KBM-7 (cell line): Measurements from ENCODE around the gene CRISPLD2.

ENCODE experiments used
- DNase-seq: peaks from one replicate; pipeline ENCODE4 v3.0.0-alpha.2; 2015
- in situ Hi-C: fragments of 300-500 bp; cut with MboI; formaldehyde crosslinking; loops from 2 replicates; pipeline ENCODE4 v1.14.3; 2020; ENCODE audit warnings: low sequenced_read_pairs, low pct_unique_long_range_greater_than_20kb, mixed read lengths

Gene CRISPLD2

DNA sequence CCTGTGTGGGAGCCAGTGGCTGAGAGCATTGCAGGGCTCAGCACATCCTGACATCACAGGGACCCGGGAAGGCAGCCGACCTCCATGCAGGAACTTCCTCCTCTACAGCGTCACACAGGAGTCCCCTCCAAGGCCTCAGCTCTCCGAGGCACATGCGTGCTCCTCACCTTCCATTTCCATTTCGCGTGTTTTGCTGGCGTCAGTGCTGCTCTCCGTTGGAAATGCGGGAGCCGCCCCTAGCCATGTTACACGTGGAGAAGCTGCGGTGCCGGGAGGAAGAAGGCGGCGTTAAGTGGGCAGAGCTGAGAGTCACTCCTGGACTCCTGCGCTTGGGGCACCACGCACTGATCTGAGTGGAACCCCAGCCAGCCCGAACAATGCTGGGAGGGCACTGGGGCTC lies 25.2 kb upstream of the CRISPLD2 start:
- DNase-seq, result no peak
- in situ Hi-C loops, result no loop called here

DNA sequence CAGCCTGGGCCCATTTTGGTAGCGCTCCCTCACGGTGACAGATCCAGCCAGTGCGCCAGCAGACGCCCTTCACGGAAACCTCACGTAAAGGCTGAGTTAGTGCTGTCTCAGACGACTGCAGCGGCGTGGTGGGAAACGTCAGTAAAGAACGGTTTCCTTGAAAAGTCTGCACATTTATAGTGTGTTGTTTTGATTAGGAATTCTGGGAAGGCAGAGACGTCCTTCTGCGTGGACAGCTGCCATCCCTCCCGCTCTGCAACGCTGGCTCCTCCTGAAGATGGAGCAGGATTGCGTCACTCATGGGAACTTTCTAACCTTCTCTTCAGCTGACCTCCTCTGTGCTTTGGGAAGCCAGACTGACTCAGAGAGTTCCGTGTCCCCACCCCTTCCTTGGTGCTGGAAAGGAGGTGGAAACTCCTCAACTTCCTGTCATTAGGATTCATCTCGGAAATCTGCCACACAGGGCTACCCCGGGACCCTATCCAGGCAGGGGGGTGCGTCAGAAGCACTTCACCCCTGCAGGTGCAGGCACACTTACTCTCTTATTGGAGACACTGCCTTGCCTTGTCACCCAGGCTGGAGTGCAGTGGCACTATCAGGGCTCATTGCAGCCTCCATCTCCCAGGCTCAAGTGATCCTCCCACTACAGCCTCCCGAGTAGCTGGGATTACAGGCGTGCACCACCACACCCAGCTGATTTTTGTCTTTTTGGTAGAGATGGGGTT lies 24.3 kb upstream of the CRISPLD2 start:
- no peak for DNase-seq
- in situ Hi-C loops, result no loop called here

GRCh38 chr16:84800158-84800978 lies 19.4 kb upstream of the CRISPLD2 start:
- in situ Hi-C loops, result no loop called here
- DNase-seq, result peak; percentile 12

DNA sequence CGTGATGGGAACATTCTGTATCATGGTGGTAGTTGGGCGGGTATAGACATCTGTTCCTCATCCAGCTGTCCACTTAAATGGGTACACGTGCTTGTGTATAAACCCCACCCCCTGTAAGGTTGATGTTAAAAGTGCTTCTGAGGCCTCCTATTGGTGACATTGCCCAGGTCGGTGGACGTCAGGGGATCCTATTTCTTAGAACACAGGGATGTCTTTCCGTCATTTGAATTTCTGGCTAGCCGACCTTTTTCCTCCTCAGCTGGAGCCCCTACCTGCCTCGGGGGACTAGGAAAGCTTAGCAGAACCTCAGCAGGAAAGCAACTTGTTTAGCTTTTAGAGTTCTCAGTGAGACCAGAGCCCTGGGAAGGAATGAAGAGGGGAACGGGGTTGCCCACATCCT lies 16.6 kb upstream of the CRISPLD2 start:
- DNase-seq, result no peak
- in situ Hi-C loops, result no loop called here

DNA sequence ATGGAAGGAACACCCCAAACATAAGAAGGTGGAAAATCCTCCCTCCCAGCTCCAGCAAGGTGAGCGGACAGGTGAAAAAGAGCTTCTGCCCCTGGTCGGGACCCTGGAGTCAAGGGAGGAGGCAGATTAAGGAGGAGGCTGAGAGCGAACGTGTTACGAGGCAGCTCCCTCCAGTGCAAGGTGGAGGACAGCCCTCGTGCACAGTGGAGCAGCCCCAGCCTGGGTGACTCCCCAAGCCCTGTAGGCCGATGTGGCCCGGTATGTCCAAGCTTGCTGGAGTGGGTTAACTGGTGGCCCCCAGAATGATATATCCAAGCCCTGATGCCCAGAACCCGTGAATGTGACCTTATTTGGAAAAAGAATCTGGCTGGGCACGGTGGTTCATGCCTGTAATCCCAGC lies 15.5 kb upstream of the CRISPLD2 start:
- DNase-seq, result no peak
- in situ Hi-C loops, result no loop called here

DNA sequence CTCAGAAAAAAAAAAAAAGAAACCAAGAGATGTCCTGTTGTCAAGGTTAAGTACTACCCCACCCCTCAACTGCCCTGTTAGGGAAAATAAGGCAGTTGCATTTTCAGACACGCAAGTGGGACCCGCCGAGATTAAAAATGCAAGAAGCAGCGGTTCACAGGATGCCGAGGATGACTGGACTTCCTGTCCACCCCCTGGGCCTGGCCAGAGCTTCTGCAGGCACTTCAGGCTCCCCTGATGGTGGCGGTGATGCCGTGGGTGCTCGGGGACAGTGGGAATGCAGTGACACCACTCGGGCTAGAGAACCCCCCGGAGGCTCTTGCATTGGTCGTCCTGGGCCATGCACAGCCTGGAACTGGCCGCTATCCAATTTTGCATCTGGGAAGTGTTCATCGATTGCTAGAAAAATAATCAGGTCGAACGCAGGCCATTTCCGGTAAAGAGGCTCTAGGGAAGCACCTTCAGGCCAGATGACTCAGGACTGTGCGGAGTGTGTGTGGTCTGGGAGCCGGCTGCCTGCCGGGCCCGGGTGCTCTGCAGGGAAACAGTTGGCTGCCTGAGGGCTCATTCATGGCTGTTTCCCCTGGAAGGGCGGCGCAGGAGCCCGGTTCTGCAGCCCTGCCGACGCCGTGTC lies 13.4 kb upstream of the CRISPLD2 start:
- DNase-seq, result peak; percentile 91
- in situ Hi-C loops, result no loop called here

DNA sequence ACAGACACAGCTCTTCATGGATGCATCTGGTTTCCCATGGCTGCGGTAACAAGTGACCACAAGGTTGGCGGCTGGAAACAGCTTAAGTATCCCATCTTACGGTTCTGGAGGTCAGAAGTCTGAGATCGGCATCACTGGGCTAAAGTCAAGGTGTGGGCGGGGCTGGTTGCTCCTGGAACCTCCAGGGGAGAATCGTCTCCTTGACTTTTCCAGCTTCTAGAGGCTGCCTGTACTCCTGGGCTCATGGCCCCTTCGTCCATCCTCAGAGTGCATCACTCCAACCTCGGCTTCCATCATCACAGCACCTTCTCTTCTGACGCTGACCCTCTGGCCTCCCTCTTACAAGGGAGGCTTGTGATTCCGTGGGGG lies 12.9 kb upstream of the CRISPLD2 start:
- in situ Hi-C loops, result no loop called here

GRCh38 chr16:84807776-84808175 lies 12.0 kb upstream of the CRISPLD2 start:
- no peak for DNase-seq
- in situ Hi-C loops, result no loop called here

More for the DNA sequence above, 12.9 kb upstream of the CRISPLD2 start:
- DNase-seq, result no peak

DNA sequence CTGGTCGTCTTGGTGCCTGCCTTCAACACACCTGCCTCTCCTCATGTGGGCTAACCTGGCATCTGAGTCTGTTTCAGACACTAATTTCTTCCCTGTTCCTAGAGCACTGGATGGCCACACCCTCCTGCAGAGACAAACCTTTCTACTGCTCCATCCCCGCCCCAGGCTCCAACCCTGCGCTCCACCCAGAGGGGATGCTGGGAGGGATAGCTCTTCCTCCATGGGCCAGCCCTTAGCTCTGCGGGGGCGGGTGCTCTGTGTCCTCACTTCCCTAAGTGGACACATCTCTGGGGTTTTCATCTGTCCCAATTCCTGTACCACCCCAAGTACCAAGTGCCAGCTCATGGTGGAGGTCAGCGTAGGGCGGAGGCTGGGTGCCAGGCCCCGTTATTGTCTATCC lies 11.0 kb upstream of the CRISPLD2 start:
- in situ Hi-C loops, result no loop called here
- no peak for DNase-seq

DNA sequence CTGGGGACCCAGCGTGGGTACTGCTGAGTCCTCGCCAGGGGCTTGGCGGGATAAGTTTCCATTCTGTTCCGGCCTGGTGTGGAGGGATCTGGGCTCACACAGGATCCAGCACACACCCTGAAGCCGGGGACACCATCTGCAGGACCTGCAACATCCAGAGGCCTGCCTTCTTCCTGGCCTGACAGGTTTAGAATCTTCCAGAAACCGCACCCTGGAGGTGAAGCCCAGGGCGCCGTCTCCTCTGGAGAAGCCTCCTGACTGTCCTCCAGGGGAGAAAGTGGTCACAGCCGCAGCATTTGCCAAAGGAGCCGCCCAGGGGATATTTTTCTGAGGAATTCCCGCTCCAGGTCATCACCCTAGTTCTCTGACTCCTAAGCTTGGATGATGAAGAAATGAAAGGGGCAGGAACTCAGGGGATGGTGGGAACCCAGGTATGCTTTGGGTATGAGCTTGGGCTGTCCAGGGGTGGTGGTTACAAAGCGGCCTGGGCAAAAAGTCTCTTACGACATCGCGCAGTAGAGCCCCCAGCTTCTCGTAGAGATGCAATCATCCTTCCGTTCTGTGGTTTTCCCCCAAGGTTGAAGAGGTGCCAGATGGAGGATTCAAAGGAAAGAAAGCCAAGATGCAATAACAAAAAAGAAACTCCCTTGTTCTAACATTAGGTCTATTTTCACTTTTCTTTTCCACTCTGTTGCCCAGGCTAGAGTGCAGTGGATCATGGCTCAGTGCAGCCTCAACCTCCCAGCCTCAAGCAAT lies 9.1 kb upstream of the CRISPLD2 start:
- in situ Hi-C loops, result no loop called here

GRCh38 chr16:84811529-84811928 lies 8.3 kb upstream of the CRISPLD2 start:
- in situ Hi-C loops, result no loop called here
- DNase-seq, result no peak

More for the DNA sequence above, 9.1 kb upstream of the CRISPLD2 start:
- DNase-seq, result peak; percentile 95

GRCh38 chr16:84813141-84813934 lies 6.4 kb upstream of the CRISPLD2 start:
- DNase-seq, result no peak
- in situ Hi-C loops, result no loop called here

GRCh38 chr16:84815462-84815861 lies 4.3 kb upstream of the CRISPLD2 start:
- in situ Hi-C loops, result no loop called here

GRCh38 chr16:84816023-84816422 lies 3.8 kb upstream of the CRISPLD2 start:
- no peak for DNase-seq

More at GRCh38 chr16:84815462-84815861, 4.3 kb upstream of the CRISPLD2 start:
- no peak for DNase-seq

GRCh38 chr16:84816485-84816884 lies 3.3 kb upstream of the CRISPLD2 start:
- in situ Hi-C loops, result no loop called here
- no peak for DNase-seq

More at GRCh38 chr16:84816023-84816422, 3.8 kb upstream of the CRISPLD2 start:
- in situ Hi-C loops, result no loop called here

- no peak for DNase-seq
- in situ Hi-C loops, result no loop called here
Observed at GRCh38 chr16:84817206-84817605, 2.6 kb upstream of the CRISPLD2 start.

- DNase-seq, result no peak
- in situ Hi-C loops, result no loop called here
Observed at GRCh38 chr16:84817613-84818012, 2.2 kb upstream of the CRISPLD2 start.

DNA sequence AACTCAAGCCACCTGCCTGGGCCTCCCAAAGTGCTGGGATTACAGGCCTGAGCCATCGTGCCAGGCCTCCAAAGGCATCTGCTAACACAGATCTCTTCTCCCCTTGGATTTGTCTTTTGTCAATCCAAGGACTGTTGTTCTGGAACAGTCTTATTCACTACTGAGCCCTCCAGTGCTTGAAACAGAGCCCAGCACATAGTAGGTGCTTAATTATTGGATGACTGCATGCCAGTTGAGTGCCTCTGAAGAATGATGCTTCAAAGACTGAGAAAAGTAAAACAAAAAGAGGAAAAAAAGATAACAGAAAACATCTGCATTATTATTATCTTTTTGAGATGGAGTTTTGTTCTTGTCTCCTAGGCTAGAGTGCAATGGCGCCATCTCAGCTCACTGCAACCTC lies 1.7 kb upstream of the CRISPLD2 start:
- DNase-seq, result no peak
- in situ Hi-C loops, result no loop called here
